Activated CD4-positive, CD25-positive, alpha-beta regulatory T cell (primary cell): ENCODE measurements around the gene MIOS.
"Not testable (repeated sequence)": the region's sequence is repeated elsewhere in the genome, so short reads cannot be mapped to it uniquely, and the experiment has no call there.

Experiments used
- DNase-seq, 4 experiments: peaks; one replicate each; lab custom pipeline; 2025; lab: John Stamatoyannopoulos, UW

Gene MIOS

DNA sequence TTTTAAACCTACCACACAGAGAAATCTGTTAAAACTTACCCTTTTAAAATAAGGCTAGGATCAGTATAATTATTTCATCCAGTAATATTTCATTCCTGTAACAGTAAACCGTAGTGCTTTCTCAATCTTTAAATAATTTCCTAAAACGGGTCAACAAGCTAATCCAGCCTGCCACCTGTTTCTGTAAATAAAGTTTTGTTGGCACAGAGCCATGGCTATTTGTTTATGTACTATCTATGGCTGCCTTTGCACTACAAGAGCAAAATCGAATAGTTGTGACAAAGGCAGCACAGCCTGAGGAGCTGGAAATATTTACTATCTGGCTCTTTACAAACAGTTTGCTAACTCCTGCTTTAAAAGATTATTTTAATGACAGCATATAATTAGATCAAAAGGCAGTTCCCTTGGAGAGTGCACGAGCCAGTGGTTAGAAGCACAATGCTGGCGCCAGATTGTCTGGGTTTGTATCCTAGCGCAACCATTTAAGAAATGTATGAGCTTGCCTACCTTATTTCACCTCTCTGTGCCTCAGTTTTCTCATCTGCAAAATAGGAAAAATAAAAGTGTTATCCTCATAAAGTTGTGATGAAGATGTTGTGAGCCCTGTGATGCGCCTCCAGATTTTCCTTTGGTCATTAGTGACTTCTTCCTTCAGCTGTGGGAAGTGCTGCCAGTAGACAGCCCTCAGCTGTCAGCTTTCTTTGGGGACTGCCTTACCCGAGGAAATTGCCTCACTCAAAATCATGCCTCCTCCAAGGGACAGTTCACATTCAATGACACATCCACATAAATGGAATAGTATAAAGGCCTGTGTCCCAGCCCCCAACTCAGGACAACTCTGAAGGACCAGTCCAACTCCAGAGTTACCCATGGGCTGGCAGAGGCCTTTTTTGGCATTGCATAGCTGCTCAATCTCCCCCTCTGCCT is 11.8 kb upstream of the MIOS start:
- DNase-seq = no peak

DNA sequence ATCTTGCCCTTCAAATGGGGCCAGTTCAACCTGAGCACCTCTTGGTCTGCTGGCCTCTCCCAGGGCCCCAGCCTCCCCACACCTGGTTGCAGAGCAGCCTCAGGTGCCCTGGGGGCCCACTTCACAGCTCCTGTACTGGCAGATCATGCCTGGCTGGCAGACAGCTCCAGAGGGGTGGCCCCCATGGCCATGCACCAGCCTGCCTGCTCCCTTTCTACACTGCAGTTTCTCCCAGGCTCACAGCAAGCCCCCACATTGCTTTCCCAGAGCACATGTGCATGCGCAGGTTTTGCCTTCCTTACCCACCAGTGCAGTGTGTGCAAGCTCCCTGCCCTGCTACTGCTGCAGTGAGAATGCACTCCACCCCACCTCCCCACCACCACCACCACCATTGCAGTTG is 9.8 kb upstream of the MIOS start:
- no peak for DNase-seq

DNA sequence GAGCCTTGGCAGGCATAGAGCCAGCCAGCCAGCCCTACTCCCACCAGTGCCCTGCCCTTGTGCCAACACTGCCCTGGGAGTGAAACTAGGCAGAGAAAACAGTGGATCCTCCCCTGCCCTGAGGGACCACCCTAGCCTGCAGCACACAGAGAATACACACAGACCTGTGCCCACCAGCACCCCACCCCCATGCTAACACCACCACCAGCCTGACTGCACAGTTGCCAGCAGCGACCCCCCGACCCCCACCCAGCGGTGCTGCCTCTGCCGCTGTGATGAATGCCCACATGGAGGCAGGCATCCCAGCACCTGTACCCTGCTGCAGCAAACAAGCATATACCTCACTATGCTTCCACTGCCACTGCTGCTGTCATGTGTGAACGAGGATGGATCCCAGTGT is 9.4 kb upstream of the MIOS start:
- DNase-seq = no peak

DNA sequence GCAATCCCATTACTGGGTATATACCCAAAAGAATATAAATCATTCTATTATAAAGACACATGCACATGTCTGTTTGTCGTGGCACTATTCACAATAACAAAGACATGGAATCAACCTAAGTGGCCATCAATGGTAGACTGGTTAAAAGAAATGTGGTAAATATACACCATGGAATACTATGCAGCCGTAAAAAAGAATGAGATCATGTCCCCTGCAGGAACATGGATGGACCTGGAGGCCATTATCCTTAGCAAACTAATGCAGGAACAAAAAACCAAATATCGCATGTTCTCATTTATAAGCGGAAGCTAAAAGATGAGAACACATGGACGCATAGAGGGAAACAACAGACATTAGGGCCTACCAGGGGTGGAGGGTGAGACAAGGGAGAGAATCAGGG is 5.1 kb upstream of the MIOS start:
- not testable (repeated sequence) for DNase-seq

DNA sequence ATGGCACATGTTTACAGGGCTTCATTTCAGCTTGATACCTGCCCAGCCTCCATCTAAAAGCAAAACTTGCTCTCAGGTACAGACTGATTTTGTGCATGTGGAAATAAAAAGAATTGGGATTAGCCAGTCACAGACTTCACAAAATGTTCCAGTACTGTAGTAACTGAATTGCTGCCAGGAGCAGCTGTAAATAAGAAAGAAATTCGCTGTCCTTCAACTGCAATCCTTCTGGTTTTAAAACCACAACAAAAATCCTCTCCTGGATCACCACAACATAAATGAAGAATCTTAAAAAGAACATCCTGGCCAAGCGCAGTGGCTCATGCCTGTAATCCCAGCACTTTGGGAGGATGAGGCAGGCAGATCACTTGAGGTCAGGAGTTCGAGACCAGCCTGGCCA is 3.9 kb upstream of the MIOS start:
- no peak for DNase-seq

DNA sequence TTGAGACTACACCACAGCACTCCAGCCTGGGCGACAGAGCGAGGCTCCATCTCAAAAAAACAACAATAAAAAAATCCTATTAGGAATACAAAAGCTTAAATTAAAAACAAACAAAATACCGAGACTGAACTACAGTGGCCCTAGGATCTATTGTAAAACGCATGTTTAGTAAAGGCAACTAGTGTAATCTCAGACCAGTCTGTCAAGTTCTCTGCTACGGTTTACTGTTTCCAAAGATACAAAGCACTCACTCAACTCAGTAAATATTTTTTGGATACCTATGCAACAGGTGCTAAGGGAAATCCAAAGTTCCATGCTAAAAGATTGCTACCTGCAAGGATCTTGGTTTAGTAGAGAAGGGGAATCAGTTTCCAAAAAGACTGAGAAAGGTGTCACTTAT is 3.4 kb upstream of the MIOS start:
- DNase-seq = no peak

DNA sequence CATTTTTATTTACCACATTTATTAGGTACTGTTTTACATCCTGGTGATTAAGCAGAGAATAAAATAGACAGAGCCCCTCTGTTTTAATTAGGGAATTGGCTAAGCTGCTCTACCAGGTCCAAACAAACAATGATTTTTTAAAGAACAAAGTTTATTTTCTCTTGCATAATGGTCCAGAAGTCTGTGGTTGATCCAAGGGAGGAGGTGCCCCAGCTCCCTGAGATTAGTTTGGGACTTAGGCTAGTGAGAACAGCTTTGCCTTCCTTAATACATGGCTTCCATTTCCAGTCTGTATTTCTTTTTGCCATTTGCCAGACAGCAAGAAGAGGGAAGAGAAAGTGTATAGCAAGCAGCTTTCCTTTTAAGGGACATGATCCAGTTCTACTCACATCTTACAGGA is 2.9 kb upstream of the MIOS start:
- DNase-seq = no peak

DNA sequence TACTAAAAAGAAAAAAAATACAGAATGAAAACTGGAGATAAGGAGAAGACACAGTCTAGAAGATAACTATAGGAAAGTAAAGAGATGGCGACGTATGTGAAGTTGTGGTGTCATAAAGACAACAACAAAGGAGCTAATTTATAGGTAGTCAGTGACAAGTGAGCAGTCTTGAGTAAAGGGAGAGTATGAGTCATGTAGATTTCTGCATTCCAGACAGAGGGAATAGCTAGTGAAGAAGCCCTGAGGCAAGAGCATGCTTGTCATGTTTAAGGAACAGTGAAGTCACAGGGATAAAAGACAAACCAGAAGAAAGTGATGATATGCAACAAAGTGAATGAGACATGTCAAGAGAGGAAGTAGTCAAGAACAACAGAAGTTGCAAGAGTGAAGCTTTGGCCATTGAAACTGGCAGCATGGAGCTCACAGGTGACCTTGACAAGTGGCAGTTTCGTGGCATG is 2.3 kb upstream of the MIOS start:
- DNase-seq = no peak

DNA sequence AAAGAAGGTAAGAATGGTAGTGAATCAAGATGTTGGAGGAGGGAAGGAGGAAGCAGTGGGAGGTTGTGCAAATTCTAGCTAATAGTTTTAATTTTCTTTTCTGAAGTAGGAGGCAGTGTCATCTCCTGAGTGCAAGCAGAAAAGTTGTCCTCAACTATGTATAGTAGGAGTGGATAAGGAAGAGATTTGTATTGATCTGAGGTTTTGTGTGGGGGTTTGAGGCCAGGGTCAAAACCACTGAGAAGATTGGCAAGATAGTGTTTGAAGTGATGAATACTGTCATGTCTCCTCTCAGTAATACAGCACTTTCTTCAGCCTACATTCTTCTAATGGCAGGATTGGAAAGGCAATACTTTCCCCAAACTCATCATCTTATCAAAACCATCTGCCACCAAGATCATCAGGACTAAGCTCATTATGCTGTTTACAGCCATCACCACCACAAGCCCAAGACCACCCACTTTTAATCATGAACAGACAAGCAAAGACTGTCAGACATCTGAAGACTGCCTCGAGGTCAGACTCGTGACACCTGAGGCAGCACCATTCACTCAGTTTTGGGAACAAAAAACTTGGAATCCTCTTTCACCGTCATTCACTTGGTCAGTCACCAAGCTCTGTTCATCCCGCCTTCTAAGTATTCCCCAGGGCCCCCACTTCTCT is 1.5 kb upstream of the MIOS start:
- DNase-seq = no peak

DNA sequence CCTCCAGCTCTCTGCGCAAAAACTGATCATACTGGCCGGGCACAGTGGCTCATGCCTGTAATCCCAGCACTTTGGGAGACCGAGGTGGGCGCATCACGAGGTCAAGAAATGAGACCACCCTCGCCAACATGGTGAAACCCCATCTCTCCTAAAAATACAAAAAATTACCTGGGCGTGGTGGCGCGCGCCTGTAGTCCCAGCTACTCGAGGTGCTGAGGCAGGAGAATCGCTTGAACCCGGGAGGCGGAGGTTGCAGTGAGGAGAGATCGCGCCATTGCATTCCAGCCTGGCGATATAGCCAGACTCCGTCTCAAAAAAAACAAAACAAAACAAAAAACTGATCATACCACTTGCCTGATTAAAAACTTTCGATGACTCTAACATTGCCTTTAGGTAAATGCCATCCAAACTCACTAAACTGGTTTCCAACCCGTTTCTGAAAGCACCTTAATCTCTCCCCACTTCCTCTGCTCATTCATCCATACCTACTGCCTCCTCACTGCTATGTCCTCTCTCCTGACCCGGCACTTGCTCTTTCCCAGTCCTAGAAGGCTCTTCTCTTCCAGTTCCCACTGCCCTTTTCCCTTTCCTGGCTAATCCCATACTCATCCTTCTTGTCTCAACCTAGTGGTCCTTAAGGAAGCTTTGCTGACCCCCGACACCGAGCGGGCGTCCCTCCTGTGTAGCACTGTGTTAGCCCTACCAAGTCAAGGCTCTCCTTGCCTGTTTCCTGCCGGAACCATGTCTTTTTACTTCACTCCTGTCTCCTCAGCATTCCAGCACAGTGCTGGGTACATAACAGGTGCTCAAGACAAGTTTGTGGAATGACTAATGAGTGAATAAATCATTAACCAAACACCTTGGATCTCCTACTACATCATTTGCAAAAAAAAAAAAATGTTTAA is 686 bp upstream of the MIOS start:
- DNase-seq = no peak

DNA sequence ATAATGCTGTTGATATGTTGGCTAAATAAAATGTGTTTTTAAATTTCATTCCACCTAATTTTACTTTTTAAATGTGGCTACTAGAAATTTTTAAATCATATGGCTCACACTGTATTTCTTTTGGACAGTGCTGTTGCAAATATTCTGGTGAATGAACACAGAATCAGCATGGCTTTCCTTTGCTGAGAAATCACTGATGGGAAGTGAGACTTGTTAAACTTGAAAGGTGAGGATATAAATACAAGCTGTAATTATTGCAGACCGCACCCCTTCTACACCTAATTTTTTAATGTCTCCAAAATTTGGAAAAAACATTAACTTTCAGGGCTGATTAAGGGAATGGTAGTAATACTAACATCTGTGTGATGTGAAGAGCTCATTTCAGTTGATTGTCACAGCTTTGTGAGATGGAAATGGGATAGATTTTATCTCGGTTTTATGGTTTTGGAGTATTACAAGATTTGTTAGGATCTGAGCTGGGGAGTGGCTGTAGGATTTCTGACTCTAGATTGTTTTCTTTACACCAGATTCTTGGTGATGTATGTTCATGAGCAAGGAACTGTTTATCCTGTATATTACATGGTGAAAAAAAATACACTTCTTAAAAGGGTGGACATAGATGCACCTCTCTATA is 1.3 kb downstream of the MIOS start:
- no peak for DNase-seq

DNA sequence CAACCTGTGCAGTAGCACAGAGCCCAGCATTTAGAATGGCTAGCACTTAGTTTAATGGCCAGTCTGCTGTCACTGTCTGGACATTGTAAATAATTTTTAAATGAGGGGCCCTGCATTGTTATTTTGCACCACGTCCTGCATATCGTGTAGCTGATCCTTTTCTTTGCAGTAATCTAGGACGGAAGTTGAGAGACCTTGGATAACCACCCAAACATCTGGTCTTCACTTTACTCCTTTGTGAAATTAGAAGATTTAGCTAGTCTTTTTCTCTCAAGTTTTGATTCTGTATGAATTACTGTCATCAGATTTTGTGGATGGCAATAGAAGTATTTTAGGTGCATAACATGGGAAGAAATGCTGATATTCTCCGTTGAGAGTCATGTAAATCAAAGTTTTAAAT is 1.9 kb downstream of the MIOS start:
- no peak for DNase-seq

DNA sequence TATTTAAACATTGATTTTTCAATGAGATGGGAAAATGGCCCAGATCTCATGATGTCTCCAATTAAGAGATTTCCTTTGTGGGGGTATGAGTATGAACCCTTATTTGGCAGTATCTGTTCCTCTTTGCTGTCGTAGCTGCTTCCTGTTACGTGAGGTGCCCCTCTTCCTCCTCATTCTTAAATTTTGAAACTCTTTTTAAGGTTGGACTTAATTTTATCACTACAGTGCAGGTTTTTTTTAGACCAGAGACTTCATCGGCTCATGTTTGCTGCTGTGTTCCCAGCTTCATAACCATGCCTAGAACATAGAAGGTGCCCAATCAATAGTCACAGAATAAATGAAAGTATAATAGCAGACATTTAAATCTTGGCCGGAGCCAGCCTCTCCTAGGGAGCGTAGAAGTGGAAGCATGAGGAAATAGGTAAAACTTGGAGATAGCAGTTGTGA is 2.4 kb downstream of the MIOS start:
- DNase-seq = no peak

DNA sequence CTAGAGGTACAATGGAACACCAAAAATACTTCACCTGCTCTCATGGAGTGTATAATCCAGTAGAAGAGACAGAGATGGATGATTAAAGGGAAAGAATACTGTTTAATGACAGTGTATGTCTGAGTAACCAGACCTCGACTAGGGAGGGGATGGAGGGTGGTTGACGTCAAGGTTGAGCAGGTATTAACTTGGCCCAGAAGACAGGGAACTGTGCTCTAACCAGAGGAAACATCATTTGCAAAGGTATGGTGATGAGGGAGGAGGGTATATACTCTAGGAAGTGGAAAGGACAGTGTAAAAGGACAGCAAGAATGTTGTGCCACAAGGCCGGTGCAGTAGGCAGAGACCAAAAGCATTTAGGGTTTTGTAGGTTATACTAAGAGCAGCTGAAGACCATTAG is 2.9 kb downstream of the MIOS start:
- no peak for DNase-seq

DNA sequence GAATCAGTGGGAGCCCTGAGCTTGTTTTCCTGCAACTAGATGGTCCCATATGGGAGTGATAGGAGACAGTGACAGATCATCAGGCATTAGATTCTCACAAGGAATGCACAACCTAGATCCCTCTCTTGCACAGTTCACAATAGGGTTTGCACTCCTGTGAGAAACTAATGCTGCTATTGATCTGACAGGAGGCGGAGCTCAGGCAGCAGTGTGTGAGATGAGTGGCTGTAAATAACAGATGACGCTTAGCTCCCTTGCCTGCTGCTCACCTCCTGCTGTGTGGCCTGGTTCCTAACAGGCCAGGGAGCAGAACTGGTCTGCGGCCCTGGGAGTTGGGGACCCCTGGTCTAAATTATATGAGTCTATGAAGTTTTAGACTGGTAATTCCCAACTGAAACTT is 3.9 kb downstream of the MIOS start:
- DNase-seq = no peak

DNA sequence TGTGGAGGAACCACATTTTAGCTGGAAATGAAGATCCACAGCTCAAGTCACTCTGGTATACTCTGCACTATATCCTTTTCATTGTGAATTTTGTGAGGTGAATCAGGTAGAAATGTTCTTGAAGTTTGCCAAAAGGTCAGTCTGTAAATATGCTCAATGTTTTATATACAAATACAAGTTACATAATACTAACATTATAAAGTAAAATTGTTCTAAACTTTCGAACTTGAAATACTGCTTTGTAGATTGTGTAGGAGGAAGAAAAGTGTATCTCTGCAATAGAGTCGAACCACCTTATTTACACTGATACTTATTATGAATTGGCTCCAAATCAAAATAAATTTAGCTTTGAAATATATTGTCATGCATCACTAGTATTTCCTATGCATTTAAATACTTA is 7.0 kb downstream of the MIOS start:
- no peak for DNase-seq

DNA sequence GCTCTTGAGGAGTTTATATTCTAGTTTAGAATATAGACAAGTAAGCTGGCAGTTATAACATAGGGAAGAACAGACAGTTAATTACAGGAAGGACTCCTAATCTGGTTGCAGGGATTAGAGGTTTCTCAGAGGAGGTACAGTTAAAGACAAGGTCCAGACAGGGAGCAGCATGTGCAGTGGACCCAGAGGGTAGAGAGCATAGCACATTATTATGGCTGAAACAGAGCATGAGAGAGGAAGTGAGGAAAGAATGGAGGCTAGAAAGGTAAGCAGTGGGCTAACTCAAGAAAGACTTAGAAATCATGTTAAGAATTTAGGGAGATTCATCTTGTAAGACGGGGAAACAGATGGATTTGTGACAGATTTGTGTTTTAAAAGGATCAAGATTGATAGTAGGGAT is 9.7 kb downstream of the MIOS start:
- DNase-seq = no peak

DNA sequence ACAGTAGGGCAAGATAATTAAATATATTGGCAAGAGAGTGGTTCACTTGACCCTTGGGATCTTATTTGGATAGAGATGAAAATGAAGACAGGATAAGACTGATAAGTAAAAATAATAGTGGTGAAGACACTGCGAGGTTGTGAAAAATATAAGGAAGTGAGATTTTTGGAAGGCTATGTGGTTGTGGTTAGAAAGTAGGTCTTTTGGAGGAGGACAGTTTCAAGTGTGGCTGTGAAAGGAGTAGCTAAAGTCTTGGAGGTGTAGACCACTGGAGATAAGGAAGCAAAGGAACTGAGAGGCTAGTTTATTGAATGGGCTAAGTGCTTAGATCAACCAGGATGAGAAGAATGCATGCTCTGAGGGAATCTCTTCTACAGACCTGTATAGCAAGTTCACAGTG is 11.2 kb downstream of the MIOS start:
- DNase-seq = no peak

DNA sequence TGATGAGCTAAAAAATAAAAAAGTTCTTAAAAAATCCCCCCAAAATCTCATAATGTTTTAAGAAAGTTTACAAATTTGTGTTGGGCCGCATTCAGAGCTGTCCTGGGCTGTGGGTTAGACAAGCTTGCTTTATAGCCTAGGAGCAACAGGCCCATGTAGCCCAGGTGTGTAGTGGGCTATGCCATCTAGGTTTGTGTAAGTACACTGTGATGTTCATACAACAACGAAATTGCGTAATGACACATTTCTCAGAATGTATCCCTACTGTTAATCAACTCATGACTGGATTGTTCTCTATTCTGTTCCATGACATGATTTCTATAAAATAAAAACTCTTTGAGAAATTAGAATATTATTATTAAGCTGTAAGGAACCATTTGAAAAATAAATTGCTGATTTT is 13.0 kb downstream of the MIOS start:
- DNase-seq = no peak

DNA sequence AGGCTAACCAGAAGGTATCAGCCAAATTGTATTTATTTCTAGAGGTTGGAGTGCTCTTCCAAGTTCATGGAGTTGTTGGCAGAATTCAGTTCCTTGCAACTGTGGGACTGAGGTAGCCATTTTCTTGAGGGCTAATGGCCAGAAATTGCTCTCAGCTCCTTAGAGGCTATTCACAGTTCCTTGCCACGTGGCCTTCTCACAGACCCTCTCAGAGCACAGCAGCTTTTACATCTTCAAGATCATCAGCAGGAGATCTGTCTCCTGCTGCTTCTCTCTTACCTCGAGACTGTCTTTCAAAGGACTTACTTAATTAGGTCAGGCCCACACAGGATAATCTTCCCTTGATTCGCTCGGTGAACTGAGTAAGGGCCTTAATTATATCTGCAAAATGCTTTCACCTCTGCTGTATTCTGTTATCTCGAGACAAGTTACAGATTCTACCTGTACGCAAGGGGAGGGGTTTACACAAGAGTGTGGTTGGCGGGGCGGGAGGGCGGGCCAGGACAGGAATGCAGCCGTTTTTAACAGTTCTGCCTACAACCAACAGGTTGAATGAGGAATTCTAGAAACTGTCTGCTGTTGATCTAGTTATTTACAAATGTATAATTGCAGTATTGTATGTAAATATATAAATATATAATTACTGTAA is 15.0 kb downstream of the MIOS start:
- no peak for DNase-seq

DNA sequence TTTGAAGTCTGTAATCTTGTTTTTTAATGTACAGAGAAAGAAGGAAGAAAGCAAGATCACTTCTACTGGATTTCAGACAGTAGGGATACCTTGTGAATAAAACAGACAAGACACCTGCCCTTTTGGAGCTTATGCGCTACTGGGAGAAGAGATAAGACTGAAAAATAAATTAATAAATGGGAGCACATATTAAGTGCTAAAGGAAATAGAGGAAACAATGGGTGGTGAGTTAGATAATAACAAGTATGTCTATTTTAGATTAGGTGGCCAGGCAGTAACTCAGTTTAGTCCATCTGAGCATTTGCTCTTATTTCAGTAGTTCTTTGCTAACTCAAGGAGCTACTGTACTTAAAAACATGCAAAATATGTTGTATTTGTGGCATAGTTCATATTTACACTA is 15.9 kb downstream of the MIOS start:
- DNase-seq = no peak
